CMK (cell line): Measurements from ENCODE around the gene LRRC36.

Experiments
- DNase-seq: peaks from one replicate; pipeline ENCODE4 v3.0.0-alpha.2; 2010; ENCODE audit warnings: low read depth

Gene LRRC36

DNA sequence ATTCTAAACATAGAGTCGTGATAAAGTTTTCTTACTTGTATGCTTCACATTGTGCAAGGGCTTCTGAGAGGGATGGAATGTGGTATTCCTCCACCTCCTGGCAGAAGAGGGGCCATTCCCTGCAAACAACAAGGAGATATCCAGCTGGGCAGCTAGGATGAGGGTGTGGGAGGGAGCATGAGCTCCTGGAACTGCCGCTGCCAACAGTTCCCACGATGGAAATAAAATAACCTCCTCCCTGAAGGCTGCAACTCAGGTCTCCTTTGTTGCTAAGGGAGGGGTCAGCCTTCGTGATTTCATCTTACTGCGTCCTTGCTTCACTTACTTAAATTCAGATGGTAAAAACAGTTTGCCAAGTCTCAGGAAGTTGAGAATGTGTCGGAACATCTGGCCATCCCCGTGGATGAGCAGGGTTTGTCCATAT is 31.7 kb upstream of the LRRC36 start:
- DNase-seq = no peak

DNA sequence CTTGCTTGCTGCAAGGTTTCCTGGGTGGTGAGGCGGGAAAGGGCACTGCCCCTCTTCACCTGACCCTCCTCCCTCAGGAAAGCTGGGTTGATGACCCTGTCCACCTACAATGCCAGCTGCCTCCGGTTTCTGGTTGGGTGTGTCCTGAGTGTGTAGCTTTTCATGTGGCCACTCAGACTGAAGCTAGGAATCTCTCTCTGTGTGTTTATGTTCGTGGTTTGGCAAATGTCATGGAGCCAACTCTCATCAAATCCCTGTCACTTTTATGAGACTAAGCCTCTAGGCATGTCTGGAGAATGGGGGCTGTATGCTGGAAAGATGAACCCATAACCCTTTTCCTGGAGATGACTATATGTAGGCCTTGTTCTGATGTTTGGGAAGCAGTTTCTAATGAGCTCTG is 30.2 kb upstream of the LRRC36 start:
- no peak for DNase-seq

DNA sequence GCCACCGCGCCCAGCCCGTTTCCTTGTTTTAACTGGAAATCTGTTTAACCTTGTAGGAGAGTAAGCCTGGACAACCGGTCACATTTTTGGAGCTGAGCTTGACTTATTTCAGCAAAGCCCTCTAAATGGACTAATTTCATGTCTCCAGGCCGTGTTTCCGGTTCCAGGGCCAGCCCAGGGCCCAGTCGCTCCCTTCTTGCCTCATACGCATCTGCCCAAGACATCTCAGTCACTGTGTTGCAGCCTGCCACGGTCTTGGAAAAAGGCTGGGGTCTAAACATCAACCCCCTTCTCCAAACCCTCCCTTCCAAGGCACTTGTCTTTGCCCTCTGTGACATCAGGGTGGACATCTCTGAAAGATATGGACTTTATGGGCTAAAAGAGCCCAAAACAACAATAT is 28.3 kb upstream of the LRRC36 start:
- DNase-seq = no peak

DNA sequence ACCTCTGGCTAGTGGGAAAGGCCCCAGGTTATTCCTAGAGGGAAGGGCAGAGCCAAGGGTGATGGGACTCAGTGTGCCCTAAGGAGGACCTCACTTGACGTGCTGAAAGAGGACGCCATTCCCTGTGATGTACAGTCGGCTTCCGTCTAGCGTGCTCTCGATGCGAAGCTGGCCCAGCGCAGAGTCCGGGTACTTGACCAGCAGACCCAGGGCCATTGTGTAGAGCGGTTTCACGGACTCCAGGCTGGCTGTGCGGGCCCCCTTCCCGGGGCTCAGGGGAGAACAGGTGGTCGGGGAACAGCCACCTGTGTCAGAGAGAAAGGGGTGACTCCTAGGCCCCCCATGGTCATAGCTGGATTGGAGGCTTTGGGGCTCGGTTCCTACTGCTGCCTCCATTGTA is 27.3 kb upstream of the LRRC36 start:
- no peak for DNase-seq

DNA sequence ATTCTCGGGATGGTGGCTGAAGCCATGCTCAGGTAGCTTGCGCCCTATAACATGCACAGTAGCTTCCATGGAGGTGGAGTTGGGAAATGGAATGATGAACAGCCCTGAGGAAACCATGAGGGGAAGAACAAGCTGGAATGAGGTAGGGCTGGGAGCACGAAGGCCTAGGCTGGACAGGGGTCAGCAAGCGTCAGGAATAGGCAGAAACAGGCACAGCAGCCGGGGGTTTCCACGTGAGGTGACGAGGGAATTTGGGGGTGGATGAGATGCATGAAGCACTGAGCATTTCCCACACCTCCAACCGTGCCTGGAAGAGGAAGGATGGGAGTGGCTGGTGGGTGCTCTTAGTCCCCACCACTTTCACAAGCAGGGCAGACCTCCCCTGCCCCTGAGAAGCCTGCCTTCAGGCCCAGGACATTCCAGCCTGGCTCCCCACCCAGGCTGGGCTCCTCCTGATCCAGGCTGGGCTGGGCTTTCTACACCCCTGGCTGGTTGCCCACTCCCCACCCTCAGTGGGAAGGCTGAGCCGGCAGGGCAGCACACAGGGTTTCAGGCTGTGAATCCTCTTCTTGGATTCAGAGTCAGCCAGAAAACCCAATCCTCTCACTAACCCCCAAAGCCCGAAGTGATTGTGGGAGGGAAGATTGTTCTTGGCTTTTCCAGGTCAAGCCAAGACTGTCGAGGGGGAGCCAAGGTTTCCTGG is 25.4 kb upstream of the LRRC36 start:
- no peak for DNase-seq

DNA sequence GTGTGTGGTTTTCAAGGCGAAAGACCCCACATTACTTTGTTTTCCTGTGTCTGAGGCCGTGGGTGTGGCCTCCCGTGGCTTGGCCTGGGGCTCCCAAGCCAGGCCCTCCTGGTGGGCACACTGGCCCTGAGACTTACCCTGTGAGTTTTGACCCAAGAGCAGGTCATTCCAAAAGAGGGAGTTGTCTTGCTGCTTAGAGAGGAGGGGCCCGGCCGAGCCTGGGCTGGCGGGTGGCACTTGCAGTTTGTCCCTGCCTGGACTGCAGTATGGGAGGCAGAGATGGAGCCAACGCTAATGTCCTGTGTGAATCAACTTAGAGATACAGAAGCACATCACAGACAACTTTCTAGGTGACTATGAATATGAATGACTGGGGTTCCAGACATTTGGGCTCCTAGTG is 24.5 kb upstream of the LRRC36 start:
- DNase-seq = no peak

DNA sequence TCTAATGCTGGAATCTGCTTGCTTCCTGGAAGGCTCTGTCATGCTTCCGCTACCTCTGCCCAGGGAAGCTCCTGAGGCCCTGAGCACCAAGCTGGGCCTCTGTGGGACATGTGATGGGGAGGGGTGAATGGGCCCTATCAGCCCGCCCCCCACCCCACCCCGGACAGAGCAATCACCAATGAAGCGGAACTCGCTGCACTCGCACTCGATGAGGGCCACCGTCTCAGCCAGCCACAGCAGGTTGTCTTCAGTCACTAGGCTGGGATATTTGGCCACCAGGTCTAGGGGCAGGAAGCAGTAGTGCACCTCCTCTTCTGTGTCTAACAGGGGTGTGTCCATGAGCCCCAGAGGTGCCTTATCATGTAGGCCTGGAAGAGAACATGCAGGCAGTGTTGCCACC is 23.6 kb upstream of the LRRC36 start:
- DNase-seq = no peak

DNA sequence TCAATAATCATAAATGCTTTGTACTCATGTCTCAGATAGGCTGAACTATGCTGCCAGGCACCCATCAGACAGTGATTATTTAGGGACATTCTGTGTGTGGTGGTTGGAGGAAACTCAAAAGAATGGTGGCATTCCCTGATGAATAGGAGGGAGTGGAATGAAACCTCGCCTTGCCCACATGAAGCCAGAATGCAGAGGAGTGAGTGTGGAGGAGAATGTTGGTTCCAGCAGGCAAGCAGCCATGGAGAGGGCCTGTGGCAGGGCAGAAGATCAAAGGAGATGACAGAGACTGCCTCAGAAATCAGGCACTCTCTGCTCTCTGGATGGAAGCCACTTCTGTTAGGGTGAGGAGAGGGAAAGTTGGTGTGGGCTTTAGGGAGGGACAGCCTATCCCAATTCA is 22.6 kb upstream of the LRRC36 start:
- no peak for DNase-seq

DNA sequence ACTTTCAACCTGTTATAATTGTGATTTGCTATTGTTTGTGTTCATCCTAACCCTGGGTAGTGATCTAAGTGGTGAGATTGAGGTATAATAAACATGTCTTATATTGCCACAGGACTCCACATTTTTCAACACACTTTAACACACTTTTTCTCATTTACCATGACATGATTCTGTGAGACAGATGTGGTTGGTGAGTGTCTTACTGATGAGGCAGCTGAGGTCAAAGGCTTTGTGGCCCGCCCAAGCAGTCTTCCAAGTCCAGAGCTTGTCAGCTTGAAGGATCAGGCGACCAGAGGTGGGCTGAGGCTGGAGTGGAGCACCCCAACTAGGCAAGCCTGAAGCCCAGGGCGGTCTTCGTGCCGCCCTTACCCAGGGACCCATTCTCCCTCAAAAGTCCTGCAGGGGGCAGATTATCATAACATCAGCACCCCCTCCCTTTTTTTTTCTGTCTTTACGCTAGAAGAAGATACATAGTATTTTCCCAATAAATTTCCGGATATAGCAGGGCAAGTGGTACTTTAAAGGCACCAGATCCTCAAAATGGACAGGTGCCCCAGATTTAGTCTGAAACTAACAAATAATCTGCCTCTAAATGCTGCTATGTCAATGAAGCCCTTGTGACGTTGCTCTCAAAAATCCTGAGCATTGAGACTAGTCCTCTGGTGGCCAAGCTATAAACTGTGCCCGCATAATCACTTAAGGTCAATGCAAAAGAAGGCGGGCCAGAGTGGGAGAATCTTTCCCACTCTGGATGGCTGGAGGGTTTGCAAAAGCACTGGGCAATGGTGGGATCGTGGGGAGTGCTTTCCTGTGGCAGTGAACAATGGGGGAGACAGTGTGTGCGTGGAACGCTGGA is 21.2 kb upstream of the LRRC36 start:
- DNase-seq = no peak

DNA sequence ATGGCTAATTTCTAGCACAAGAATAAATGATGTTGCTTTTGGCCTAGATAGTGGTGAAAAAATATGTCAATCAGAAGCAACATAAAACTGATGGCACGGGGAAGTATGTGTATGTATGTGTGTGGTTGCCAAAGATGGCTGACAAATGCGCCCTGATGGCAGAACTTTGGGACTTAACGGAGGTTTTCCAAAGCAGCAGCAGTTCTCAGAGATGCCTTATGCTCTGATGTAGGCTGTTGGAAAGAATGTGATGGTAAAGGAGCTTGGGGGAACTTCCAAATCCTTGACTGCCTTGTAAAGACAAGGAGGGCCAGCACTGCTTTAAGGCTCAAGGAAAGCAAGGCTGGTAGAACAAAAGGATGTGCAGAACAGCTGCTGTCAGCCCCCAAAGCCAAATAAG is 16.1 kb upstream of the LRRC36 start:
- no peak for DNase-seq

DNA sequence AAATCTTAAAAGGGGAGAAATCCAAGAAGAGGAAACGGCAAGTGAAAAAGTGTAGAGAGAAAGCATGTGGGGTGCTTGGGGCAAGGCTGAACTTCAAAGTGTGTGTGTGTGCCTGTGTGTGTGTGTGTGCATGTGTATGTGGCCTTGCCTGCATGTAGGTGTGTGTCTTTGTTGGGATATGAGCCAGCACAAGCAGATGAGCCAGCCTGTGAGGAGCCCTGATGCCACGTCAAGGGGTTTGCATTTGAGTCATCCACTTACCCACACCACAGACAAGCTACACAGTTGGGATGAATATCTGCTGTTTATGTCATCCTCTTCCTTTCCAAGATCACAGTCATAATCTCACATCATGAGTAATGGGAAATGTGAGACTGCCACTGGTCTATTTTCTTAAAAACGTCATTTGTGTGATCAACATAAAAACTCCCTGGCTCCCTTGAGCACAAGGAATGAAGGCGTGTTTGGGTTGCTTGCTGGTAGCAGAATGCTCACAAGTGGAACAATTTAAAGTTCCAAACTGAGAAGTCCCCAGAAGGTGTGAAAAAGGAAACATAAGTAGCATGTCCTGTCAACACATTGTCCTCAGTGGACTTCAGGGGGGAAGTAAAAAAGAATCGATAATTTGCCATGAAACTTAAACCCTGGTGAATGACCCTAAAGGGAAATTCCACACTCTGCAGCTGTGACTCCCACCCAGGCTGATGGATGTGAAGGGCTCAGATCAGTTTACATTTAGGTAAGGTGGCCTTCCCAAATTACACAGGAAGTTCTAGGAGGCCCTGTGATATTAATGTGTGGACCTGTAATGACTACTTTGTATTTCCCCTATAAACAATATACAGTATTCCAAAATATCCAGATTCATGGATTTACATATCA is 14.8 kb upstream of the LRRC36 start:
- no peak for DNase-seq

DNA sequence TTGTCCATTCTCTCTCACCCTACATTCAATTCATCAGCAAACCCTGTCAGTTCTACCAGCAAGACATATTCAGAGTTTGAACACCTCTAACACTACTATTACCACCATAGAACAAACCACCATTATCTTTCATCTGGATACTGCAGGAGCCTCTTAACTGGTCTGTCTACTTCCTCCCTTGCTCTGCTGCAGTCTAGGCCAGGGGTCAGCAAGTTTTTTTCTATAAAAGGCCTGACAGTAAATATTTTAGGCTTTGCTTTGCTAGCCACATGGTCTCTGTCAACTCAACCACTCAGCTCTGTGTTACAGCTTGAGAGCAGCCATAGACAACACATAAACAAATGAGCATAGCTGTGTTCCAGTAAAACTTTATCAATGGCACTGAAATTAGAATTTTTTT is 13.9 kb upstream of the LRRC36 start:
- no peak for DNase-seq

DNA sequence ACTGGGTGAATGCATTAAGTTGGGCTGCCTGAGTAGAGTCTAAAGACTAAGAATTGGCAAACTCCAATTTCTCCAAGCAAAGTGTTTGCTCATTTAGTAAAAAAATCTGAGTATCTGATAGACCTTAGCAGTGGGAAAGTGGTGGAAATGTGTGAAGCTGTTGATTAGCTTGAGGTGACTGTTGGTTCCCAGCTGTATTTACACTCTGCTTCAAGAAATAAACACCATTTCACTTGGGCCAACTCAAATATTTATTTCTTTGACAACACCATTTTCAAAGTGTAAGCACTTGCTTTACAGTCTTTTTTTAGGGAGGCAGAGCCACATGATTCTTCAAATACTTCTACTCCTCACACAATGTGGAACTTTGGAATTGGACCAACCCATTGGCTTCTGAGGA is 8.8 kb upstream of the LRRC36 start:
- no peak for DNase-seq

DNA sequence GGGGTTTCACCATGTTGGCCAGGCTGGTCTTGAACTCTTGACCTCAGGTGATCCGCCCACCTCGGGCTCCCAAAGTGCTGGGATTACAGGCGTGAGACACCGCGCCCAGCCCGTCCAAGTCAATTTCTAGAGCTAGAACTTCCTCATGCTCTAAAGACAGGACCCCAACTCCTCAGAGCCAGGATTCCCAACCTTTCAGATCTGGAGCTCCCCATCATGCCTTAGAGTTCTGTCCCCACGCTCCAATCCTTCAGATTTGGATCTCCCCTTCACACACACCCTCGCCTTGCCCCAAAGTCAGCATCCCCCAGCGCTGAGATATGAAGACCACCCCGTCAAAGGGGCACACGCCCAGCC is 522 bp upstream of the LRRC36 start:
- DNase-seq = no peak

DNA sequence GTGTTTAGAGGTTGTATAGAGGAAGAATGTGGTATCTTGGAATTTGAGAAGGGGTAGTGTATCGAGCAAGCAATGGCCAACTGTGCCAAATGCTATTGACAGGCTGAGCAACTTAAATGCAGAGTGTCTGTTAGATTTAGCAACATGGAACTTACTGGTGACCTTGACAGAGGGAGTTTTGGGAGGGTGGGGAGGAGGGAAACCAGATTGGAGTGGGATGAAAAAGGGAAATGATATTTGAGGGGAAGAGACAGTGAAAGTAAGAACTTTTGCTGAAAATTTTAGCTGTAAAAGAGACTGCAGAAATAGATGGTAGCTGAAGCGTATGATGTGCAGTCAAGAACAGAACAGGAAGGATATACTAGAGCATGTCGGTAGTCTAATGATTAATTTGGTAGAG is 1.1 kb downstream of the LRRC36 start:
- DNase-seq = no peak

DNA sequence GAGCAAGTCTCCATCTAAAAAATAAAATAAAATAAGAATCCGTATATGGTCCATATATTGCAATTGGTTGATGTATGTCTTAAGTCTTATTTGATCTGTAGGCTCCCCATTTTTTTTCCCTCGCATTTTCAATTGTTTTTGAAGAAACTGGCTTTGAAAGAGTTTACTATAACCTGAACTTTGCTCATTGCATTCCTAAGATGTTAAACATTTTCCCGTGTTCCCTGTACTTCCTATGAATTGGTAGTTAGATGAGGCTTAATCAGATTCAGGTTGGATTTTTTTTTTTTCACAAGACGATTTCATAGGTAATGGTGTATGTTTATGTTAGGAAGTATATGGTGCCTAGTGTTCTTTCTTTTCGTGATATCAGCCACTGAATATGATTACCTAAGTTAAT is 3.3 kb downstream of the LRRC36 start:
- DNase-seq = no peak

DNA sequence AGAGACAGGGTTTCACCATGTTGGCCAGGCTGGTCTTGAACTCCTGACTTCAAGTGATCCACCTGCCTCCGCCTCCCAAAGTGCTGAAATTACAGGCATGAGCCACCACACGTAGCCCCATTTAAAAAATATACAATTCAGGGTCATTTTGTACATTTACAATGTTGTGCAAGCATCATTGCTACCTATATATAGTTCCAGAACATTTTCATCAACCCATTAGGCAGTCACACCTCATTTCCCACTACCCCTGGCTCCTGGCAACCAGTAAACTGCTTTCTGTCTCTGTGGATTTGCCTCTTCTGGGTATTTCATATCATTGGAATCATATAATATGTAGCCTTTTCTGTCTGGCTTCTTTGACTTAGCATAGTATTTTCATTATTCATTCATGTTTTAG is 6.7 kb downstream of the LRRC36 start:
- DNase-seq = no peak

DNA sequence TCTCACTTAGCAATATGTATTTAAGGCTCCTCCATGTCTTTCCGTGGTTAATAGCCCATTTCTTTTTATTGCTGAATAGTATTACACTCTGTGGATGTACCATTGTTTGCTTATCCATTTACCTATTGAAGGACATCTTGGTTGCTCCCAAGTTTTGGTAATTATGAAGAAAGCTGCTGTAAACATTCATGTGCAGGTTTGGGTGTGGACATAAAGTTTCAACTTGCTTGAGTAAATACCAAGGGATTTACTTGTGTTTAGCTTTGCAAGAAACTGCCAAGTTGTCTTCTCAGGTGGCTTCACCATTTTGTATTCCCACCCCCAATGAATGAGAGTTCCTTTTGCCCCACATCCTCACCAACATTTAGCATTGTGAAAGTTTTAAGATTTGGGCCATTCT is 9.5 kb downstream of the LRRC36 start:
- no peak for DNase-seq

DNA sequence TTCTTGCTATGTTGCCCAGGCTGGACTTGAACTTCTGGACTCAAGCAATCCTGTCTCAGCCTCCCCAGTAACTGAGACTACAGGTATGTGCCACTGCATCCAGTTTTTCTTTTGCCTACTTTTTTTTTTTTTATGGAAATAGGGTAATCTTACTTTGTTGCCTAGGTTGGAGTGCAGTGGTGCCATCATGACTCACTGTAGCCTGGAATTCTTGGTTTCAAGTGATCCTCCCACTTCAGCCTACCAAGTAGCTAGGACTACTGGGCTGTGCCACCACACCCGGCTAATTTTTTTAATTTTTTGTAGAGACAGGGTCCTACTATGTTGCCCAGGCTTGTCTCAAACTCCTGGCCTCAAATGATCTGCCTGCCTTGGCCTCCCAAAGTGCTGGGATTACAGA is 10.0 kb downstream of the LRRC36 start:
- no peak for DNase-seq

DNA sequence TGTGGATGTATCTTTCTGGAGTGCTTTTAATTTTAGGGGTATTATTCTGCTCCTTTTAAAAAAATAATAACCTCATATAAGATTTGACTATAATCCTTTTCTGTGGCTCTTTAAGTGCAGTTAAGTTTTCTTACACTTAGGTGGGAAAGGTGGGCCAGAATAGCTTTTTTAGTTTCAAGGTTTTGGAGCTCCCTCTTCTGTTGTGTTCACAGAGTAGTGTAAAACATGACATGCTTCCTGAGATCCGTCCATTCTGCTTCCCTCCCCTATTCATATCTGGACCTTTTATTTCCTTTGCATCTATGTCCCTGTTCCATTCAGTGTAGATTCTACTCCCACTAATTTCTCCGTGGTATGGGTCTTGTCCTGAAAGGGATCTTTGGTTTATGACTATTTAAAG is 12.8 kb downstream of the LRRC36 start:
- DNase-seq = no peak

DNA sequence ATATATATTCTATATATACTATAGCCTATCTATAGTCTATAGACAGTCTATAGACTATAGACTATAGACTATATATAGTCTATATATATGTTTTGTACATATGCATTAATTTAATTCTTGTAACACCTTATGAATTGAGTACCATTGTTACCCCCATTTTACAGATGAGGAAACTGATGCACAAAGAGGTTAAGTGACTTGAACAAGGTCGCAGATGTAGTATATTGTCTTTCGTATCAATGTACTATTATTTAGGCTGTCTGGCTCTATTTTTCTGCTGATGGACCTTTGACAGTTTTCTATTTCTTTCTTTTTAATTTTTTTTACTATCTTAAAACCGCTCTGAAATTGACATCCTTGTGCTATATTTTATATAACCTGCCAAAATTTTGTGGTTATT is 14.6 kb downstream of the LRRC36 start:
- no peak for DNase-seq

DNA sequence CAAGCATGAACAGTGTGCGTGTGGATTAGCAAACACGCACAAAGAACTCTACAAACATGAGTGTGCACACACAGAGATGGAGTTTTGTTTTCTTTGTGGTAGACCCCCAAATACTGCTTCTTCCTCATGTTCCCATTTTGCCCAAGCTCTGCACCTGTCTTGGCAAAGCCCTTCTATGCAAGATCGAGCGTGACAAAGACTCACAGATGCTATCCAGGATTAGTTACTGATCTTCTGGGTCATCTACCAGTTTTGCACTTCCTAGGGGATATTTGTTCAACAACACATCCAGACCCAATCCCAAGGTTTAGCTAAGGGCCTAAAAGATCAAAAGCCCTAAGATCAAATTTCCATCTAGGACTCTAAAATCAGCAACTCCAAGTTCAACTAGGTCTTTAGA is 16.0 kb downstream of the LRRC36 start:
- no peak for DNase-seq

DNA sequence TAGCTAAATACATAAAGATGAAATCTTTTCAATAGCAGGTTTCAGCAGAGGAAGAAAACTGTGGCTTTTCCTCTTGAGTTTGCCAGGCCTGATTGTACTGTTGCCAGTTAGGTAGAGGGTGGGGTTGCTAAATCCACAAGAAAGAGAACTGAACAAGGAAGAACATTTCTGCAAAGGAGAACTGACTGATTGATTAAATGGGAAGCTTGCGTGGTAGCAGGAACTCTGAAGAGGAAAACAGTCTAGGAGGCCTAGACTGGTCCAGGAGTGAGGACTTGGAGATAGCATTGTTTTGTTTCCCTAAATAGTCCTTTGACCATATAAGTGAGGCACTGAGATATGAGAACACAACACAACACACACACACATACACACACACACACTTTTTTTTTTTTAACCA is 18.8 kb downstream of the LRRC36 start:
- DNase-seq = no peak
